HCT116 (cell line): ENCODE results near the gene ACP5. TPM values are rescaled to one million over a fixed set of nuclear protein-coding genes. Genes with fewer than 3 reads are reported as not detected.

Experiments
- ATAC-seq: fragments of 200-7000 bp; cut with Tn5 transposase; 2 replicates; pipeline ENCODE4 v1.9.1; 2020; ENCODE audit warnings: mild to moderate bottlenecking, moderate library complexity
- BruUV-seq: library from RNA; stranded (reverse); fragments of 400-500 nt; replicated peaks from 2 replicates; lab custom pipeline; 2021; lab: Mats Ljungman, UMichigan
- CTCF ChIA-PET: fragments of 300-600 bp; sonication (Branson Sonifier 250); formaldehyde crosslinking; loops from one replicate; lab custom pipeline; 2021; ENCODE audit warnings: antibody characterized with exemption; lab: Charles Lee
- POLR2A ChIA-PET: fragments of 300-600, 350-600 bp; sonication (Branson Sonifier 250); formaldehyde crosslinking; loops from one replicate; lab custom pipeline; 2021; ENCODE audit warnings: antibody characterized with exemption; lab: Charles Lee
- RAD21 ChIA-PET, 2 experiments: fragments of 300-600 bp; sonication (Branson Sonifier 250); formaldehyde crosslinking; loops; one replicate each; lab custom pipeline; 2023; ENCODE audit warnings: low total read pairs in 2 of 2; ENCODE audit not compliant: uncharacterized antibody in 2 of 2, unreplicated experiment in 2 of 2, low non-redundant PET in 1 of 2; lab: Charles Lee
- DNase-seq: peaks from one replicate; pipeline ENCODE4 v3.0.0-alpha.2; 2010; ENCODE audit warnings: low read depth, low spot score
- H2AFZ ChIP-seq: fragments of 200-600 bp; shearing (Covaris generic), sonication (generic); 2 replicates; pipeline ENCODE4 v1.6.1; 2017; ENCODE audit warnings: low read depth, mixed run types, mixed read lengths, antibody characterized with exemption, low read length; ENCODE audit not compliant: poor library complexity, severe bottlenecking
- H3K27ac ChIP-seq: 2 replicates; pipeline ENCODE4 v1.5.1; 2012; ENCODE audit warnings: low read depth, low read length
- H3K27me3 ChIP-seq: fragments of 200-600 bp; sonication (generic); 2 replicates; pipeline ENCODE4 v1.6.1; 2016; ENCODE audit warnings: mixed run types, low read length, mixed read lengths; ENCODE audit not compliant: insufficient read depth
- H3K36me3 ChIP-seq, 2 experiments: fragments of 200-500 bp in 1 of 2; fragments of 200-600 bp in 1 of 2; sonication (Bioruptor generic) in 1 of 2; sonication (generic) in 1 of 2; 2 replicates each; pipeline versions ENCODE4 v1.5.1 to v1.6.1; 2014 to 2016; ENCODE audit warnings: low read length in 2 of 2, inconsistent platforms in 1 of 2, mixed read lengths in 1 of 2, mixed run types in 1 of 2; ENCODE audit not compliant: insufficient read depth in 2 of 2, control insufficient read depth in 1 of 2
- H3K4me1 ChIP-seq, 2 experiments: fragments of 200-600 bp in 1 of 2; sonication (generic) in 1 of 2; 2 replicates each; pipeline versions ENCODE4 v1.5.1 to v1.6.1; 2012 to 2017; ENCODE audit warnings: low read length in 2 of 2, inconsistent platforms in 1 of 2, mild to moderate bottlenecking in 1 of 2, mixed read lengths in 1 of 2, mixed run types in 1 of 2, moderate library complexity in 1 of 2; ENCODE audit not compliant: insufficient read depth in 2 of 2, control insufficient read depth in 1 of 2
- H3K4me2 ChIP-seq: fragments of 200-600 bp; sonication (generic); 2 replicates; pipeline ENCODE4 v1.6.1; 2017; ENCODE audit warnings: mixed run types, low read length, mixed read lengths
- H3K4me3 ChIP-seq, 2 experiments: fragments of 200-600 bp in 1 of 2; sonication (generic) in 1 of 2; replicated peaks in 1 of 2; 2 replicates each; pipeline ENCODE4 v1.5.1; 2011 to 2016; ENCODE audit warnings: low read length in 2 of 2, control low read depth in 1 of 2, low read depth in 1 of 2, mild to moderate bottlenecking in 1 of 2, mixed read lengths in 1 of 2, mixed run types in 1 of 2
- H3K79me2 ChIP-seq: fragments of 200-600 bp; sonication (generic); 2 replicates; pipeline ENCODE4 v1.6.1; 2017; ENCODE audit warnings: mild to moderate bottlenecking, mixed run types, low read length, moderate library complexity, mixed read lengths; ENCODE audit not compliant: insufficient read depth
- H3K9ac ChIP-seq: fragments of 200-600 bp; sonication (generic); 2 replicates; pipeline ENCODE4 v1.6.1; 2016; ENCODE audit warnings: low read length, mixed read lengths
- H3K9me2 ChIP-seq: fragments of 200-600 bp; sonication (generic), shearing (Covaris generic); 2 replicates; pipeline ENCODE4 v1.6.1; 2017; ENCODE audit warnings: mixed run types, mild to moderate bottlenecking, moderate library complexity; ENCODE audit not compliant: insufficient read depth
- H3K9me3 ChIP-seq, 2 experiments: fragments of 200-500 bp in 1 of 2; fragments of 200-600 bp in 1 of 2; sonication (Bioruptor generic) in 1 of 2; sonication (generic) in 1 of 2; 2 replicates each; pipeline ENCODE4 v1.6.1; 2014 to 2017; ENCODE audit warnings: low read length in 2 of 2, mixed read lengths in 2 of 2, inconsistent platforms in 1 of 2, low read depth in 1 of 2, mild to moderate bottlenecking in 1 of 2, mixed run types in 1 of 2, moderate library complexity in 1 of 2; ENCODE audit not compliant: control insufficient read depth in 1 of 2, insufficient read depth in 1 of 2
- H4K20me1 ChIP-seq: fragments of 200-600 bp; sonication (generic), shearing (Covaris generic); 2 replicates; pipeline ENCODE4 v1.6.1; 2017; ENCODE audit warnings: mixed run types, mild to moderate bottlenecking, moderate library complexity; ENCODE audit not compliant: insufficient read depth
- CBX3 ChIP-seq: IDR thresholded peaks from 2 replicates; pipeline ENCODE4 v1.6.1; 2012; ENCODE audit warnings: low read depth
- CTCF ChIP-seq, 3 experiments: fragments of 200-600 bp in 1 of 3; sonication (generic) in 1 of 3; IDR thresholded peaks in 2 of 3; conservative IDR thresholded peaks in 1 of 3; 2 replicates each; pipeline ENCODE4 v1.5.1; 2012 to 2017; ENCODE audit warnings: low read depth in 2 of 3, low read length in 2 of 3, antibody characterized with exemption in 1 of 3, borderline replicate concordance in 1 of 3, control low read depth in 1 of 3, mild to moderate bottlenecking in 1 of 3, mixed read lengths in 1 of 3, mixed run types in 1 of 3, moderate library complexity in 1 of 3; ENCODE audit not compliant: insufficient read depth in 1 of 3
- EGR1 ChIP-seq: IDR thresholded peaks from 2 replicates; pipeline ENCODE4 v1.6.1; 2012; ENCODE audit warnings: low read depth
- ELF1 ChIP-seq: IDR thresholded peaks from 2 replicates; pipeline ENCODE4 v1.6.1; 2012; ENCODE audit warnings: low read depth, borderline replicate concordance
- EZH2 ChIP-seq: fragments of 200-600 bp; sonication (generic); IDR thresholded peaks from 2 replicates; pipeline ENCODE4 v1.6.1; 2017; ENCODE audit warnings: antibody characterized with exemption, mixed run types
- EZH2phosphoT487 ChIP-seq: fragments of 200-600 bp; IDR thresholded peaks from 2 replicates; pipeline ENCODE4 v1.6.1; 2018; ENCODE audit warnings: antibody characterized with exemption, borderline replicate concordance
- FOSL1 ChIP-seq: IDR thresholded peaks from 2 replicates; pipeline ENCODE4 v1.6.1; 2012; ENCODE audit warnings: low read depth
- JUND ChIP-seq: IDR thresholded peaks from 2 replicates; pipeline ENCODE4 v1.6.1; 2012
- MAX ChIP-seq: IDR thresholded peaks from 2 replicates; pipeline ENCODE4 v1.6.1; 2012
- RAD21 ChIP-seq: IDR thresholded peaks from 2 replicates; pipeline ENCODE4 v1.6.1; 2012; ENCODE audit warnings: low read depth, mild to moderate bottlenecking
- REST ChIP-seq: IDR thresholded peaks from 2 replicates; pipeline ENCODE4 v1.6.1; 2012; ENCODE audit warnings: low read depth
- SIN3A ChIP-seq: IDR thresholded peaks from 2 replicates; pipeline ENCODE4 v1.6.1; 2012; ENCODE audit warnings: low read depth
- SRF ChIP-seq: IDR thresholded peaks from 2 replicates; pipeline ENCODE4 v1.6.1; 2012; ENCODE audit warnings: low read depth
- TCF7L2 ChIP-seq: IDR thresholded peaks from 2 replicates; pipeline ENCODE4 v1.7.0; 2011; ENCODE audit warnings: borderline replicate concordance, inconsistent platforms; ENCODE audit not compliant: insufficient read depth, insufficient read length; ENCODE audit errors: extremely low read depth
- YY1 ChIP-seq: IDR thresholded peaks from 2 replicates; pipeline ENCODE4 v1.6.1; 2011; ENCODE audit warnings: low read length, low read depth, moderate library complexity, mild to moderate bottlenecking; ENCODE audit not compliant: insufficient replicate concordance; ENCODE audit errors: extremely low read depth
- ZBTB33 ChIP-seq: IDR thresholded peaks from 2 replicates; pipeline ENCODE4 v1.6.1; 2011; ENCODE audit warnings: mild to moderate bottlenecking, low read length, moderate library complexity; ENCODE audit not compliant: insufficient replicate concordance; ENCODE audit errors: extremely low read depth
- ZFX ChIP-seq: fragments of 450-650 bp; IDR thresholded peaks from 2 replicates; pipeline ENCODE4 v1.6.1; 2017
- ZNF274 ChIP-seq: fragments of 200-500 bp; sonication (Bioruptor generic); IDR thresholded peaks from 2 replicates; pipeline ENCODE4 v1.6.1; 2014; ENCODE audit warnings: mild to moderate bottlenecking, low read depth, low read length, inconsistent platforms
- intact Hi-C: fragments of 100-400 bp; cut with micrococcal nuclease; formaldehyde crosslinking; loops from 2 replicates; pipeline ENCODE4 v1.10.0; 2022
- total RNA-seq: library from RNA; stranded (reverse); gene quantifications from one replicate; pipeline ENCODE4 v1.2.1, GENCODE V29; 2021; ENCODE audit not compliant: unreplicated experiment

The ACP5 gene
- total RNA-seq, 1 experiment from 2014 or later: 1.2 TPM

- TF ChIP-seq REST: no peak
- TF ChIP-seq TCF7L2: no peak
- no peak for TF ChIP-seq ELF1
- no peak for TF ChIP-seq EZH2
These were observed 7.4 kb downstream of the ACP5 start (continued) for GRCh38 chr19:11570039-11570462.

- DNase-seq: no peak
- intact Hi-C loops: no loop called here
- no peaks in the 10 kb centered on the region for H3K36me3 ChIP-seq
- no peak overlapping the region for H3K9ac ChIP-seq
- H3K79me2 ChIP-seq: no peaks in the 10 kb centered on the region
- POLR2A ChIA-PET: no interaction called here
- no peak for ATAC-seq
- no peak overlapping the region for H3K4me2 ChIP-seq
- no peak overlapping the region for H2AFZ ChIP-seq
- no TSS peak for BruUV-seq
- H3K27ac ChIP-seq: no peak overlapping the region
- RAD21 ChIA-PET: interaction anchor here in 1 of 2 experiments (0.7 kb wide), 1 partner anchor 7 kb away, joined by 3 read pairs; no protein-coding TSS in a partner anchor
- H3K4me1 ChIP-seq: no peaks in the 10 kb centered on the region
- no peaks in the 10 kb centered on the region for H3K9me3 ChIP-seq
- no peaks in the 10 kb centered on the region for H4K20me1 ChIP-seq
- CTCF ChIA-PET: no interaction called here
- H3K27me3 ChIP-seq: no peaks in the 10 kb centered on the region
- H3K9me2 ChIP-seq: no peaks in the 10 kb centered on the region
- H3K4me3 ChIP-seq: no peak overlapping the region
- TF ChIP-seq SIN3A (no peak), EGR1 (no peak), MAX (no peak), EZH2phosphoT487 (no peak), ZFX (no peak), RAD21 (no peak), FOSL1 (no peak), ZBTB33 (no peak), ZNF274 (no peak), YY1 (no peak), JUND (no peak), SRF (no peak), CTCF (IDR thresholded peaks at IDR 0.05 in 2 of 3, conservative IDR thresholded peaks at IDR 0.05 in 1 of 3; ENCODE audit: borderline replicate concordance in 1 of 3, insufficient read depth in 1 of 3, low read depth in 2 of 3, low read length in 2 of 3) (no peak), CBX3 (no peak)
These were observed 11.3 kb downstream of the ACP5 start for GRCh38 chr19:11566164-11566563.
